Right kidney (tissue), 9 donors: ENCODE measurements around the gene LIN28A.
"Not testable (repeated sequence)": the region's sequence is repeated elsewhere in the genome, so short reads cannot be mapped to it uniquely, and the experiment has no call there.

Experiments
- DNase-seq: peaks from one replicate; pipeline ENCODE4 v3.0.0-alpha.2; 2016
- long read RNA-seq, 8 donors: transcript quantifications; one replicate each; lab custom pipeline, GENCODE V29; 2026

Gene LIN28A, protein sequence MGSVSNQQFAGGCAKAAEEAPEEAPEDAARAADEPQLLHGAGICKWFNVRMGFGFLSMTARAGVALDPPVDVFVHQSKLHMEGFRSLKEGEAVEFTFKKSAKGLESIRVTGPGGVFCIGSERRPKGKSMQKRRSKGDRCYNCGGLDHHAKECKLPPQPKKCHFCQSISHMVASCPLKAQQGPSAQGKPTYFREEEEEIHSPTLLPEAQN
- long read RNA-seq, donor 1, result 0 reads
- long read RNA-seq, donor 2, result 0 reads
- long read RNA-seq, donor 3, result 0 reads
- long read RNA-seq, donor 4, result 0 reads
- long read RNA-seq, donor 5, result 0 reads
- long read RNA-seq, donor 6, result 0 reads
- long read RNA-seq, donor 7, result 0 reads
- long read RNA-seq, donor 8, result 0 reads

DNA sequence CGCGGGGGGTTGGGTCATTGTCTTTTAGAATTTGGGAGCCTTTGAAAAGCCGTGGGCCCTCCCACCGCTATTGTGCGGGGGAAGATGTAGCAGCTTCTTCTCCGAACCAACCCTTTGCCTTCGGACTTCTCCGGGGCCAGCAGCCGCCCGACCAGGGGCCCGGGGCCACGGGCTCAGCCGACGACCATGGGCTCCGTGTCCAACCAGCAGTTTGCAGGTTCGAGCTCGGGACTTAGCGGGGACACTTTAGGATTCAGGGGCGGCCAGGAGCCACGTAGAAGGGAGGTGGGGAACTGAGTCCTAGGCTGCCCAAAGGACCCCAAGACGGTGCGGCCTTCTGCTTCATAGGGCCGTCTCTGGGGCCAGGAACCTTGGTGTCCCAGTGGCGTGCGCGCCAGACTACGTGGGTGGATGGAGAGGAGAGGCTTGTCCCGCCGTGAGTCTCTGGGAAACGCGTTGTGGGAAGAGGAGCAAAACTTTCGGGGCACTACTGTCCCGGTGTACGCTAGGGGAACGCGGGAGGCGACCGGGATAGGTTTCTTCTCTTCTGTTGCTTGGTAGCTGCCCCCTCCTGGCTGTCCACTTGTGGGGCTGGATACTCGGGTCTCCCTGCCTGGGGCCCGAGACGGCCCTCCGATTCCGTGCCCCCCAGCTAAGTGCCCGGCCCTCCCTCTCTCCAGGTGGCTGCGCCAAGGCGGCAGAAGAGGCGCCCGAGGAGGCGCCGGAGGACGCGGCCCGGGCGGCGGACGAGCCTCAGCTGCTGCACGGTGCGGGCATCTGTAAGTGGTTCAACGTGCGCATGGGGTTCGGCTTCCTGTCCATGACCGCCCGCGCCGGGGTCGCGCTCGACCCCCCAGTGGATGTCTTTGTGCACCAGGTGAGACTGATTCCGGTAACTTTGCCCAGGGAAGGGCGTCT, at the start of gene LIN28A:
Gene LIN28A (plus strand): TSS at position 112 of the 918 bp plus-strand sequence. CDS start 75 bp downstream, at position 187.
- DNase-seq, result no peak

DNA sequence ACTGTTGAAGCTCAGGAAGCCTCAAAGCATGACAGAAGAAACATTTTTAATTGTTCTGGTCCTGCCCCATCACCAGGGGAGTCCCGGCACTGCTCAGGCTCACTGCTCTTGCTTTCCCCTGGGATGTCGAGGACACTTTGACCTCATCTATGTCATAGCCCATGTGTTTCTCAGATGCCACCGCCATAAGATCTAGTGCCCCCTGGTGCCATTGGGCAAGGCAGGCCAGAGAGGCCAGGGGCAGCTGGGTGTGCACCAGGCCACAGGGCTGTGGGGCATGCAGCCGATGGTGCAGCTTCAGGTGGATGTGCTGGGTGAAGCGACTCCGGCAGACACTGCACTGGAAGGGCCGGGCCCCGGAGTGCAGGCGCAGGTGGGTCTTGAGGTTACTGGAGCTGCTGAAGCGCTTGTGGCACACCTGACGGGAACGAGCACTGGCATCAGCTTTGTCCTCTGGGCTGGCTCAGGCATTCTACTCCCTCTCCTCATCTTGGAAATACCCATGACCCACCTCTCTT, 49.0 kb upstream of the LIN28A start:
- DNase-seq, result no peak

DNA sequence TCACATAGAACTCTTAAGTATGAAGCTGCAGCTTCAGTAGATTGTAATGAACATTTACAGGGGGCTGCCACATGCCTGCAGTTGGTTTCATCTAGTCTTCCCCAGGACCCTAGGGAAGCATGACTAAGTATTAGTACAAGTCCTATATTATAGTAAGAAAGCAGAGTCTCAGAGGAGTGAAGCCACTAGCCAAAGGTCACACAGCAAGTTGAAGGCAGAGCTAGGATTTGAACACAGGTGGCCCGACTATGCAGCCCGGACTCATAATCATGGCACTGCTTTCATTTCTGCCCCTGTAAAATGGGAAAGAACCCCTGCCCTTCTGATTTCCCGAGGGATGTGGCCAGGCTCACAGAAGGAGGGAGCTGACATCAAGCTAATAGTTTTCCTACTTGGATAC, 48.3 kb upstream of the LIN28A start:
- DNase-seq, result no peak

DNA sequence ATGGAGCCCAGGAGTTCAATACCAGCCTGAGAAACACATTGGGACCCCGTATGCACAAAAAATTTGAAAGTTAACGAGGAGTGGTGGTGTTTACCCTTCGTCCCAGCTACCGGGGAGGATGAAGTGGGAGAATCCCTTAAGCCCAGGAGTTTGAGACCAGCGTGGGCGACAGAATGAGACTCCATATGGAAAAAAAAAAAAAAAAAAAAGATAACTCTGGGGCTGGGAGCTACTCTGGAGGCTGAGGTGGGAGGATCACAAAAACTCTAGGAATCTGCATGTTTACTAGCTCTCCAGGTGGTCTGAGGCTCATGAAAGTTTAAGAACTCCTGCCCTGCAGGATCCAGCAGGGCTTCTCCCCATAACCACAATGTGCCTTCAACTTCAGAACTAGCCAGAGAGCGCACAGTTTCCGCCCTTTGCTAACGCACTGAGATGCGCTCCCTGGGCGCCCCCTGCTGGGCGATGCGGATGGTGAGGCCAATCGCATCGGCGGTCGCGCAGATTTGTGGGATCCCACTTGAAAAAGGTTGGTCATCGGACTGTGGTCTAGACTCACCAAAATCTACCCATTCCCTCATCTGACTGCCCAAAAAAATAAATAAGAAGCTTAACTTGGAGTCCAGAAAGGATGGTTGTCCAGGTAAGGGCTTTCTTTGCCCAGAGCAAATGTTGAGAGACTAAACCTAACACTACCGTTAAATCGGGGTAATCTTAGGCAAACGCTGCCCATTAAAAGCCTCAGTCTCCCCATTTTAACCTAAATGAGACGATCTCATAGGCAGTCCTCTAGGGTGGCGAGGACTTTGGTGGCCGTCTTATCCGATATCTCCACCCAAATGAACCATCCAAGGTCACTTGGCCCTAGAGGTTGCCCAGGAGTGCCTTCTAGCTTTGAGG, 46.8 kb upstream of the LIN28A start:
- DNase-seq, result no peak

DNA sequence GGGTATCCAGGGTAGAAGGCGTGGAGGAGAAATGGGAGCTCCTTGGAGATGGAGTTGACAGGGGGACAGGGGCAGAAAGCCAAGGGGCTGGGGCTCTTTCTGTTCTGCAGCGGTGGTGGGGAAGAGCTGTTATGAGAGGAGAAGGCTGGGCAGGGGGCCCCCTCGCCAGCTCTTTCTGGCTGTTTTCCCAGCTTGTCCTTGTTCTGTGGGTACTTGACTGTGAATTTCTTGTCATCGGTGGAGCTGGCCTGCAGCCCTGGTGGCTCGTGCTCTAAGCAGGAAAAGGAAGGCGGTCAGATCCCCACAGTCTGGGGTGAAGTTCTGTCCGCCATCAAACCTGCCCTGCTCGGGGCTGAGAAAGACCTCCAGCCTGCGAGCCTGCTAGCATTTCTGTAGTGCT, 45.7 kb upstream of the LIN28A start:
- no peak for DNase-seq

- no peak for DNase-seq
Observed at GRCh38 chr1:26367441-26367840, 43.2 kb upstream of the LIN28A start.

DNA sequence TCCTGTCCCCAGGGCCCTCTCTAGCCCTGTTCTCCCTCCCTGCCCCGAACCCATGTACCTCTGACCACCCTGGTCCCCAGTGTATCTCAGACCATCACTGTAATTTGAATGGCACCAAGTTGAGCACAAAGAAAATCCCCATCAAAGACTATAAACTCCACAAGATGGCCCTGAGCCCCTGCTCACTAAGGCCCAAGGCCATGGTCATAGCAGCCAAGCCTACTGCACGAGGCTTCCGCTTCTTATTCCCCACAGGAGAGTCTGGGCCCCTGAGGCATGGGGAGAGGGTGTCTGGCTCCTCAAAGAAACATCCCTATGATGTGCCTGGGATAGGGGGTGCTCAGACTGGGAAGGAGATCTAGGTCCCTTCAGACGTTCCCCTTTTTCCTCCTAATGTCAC, 42.6 kb upstream of the LIN28A start:
- no peak for DNase-seq

DNA sequence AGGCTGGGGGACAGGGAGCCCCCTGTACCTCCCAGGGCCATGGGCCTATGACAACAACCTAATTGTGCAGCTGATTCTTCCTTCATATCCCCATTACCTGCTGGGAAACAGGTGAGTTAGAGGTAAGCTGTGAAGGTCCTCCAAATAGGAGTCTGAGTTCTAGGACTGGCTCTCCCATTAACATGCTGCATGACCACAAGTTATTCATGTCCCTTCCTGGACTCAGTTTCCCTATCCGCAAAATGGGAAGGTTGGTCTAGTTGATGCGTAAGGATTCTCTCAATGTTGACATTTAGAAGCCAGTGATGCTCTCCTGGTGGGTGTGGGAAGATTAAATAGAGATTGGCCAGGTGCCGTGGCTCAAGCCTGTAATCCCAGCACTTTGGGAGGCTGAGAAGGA, 42.1 kb upstream of the LIN28A start:
- DNase-seq, result no peak

GRCh38 chr1:26370591-26371382, 39.8 kb upstream of the LIN28A start:
- DNase-seq, result no peak

DNA sequence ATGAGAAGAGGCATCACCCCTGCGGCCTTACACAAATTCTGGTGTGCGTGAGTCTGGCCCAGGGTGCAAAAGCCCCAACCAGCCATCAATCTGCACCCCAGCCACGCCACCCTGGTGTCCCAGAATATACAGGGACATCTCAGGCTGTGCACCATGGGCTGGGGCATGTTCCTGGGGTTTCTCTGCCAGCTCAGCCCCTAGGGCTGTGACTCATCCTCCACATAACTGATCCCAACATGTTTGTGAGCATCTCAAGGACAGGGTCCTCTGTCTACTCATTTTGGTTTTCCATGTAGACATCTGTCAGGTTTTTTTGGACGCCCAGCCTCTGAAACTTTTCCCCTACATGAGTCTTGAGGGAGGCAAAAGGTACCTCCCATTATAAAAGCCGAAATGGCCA, 38.6 kb upstream of the LIN28A start:
- DNase-seq, result no peak

DNA sequence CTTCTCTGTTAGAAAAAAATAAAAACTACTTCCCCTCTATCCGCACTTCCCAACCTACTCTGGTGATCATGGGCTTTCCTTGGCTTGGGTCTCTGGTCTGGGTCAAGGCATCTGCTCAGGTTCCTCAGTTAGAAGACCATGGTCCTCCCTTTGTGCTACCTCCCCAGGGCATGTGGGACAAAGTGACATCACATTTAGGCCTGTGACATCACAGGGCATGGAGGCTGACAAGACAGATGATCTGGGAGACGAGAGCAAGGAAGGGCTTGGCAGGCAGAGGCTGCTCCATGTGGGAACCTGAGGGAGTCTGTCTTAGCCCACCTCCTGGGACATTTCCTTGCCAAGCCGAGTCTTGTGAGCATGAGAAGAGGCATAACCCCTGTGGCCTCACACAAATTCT, 38.0 kb upstream of the LIN28A start, which contains the start of gene ZNF683:
Gene ZNF683 (minus strand): TSS at position 140 of the 400 bp plus-strand sequence. CDS start 4,179 bp downstream, outside the sequence.
- DNase-seq, result not testable (repeated sequence)

- DNase-seq, result no peak
Observed at GRCh38 chr1:26373281-26373680, 37.3 kb upstream of the LIN28A start.

GRCh38 chr1:26373789-26374188, 36.8 kb upstream of the LIN28A start:
- DNase-seq, result no peak

- not testable (repeated sequence) for DNase-seq
Observed at GRCh38 chr1:26374361-26374760, 36.3 kb upstream of the LIN28A start.

GRCh38 chr1:26375081-26375480, 35.5 kb upstream of the LIN28A start:
- DNase-seq, result no peak

DNA sequence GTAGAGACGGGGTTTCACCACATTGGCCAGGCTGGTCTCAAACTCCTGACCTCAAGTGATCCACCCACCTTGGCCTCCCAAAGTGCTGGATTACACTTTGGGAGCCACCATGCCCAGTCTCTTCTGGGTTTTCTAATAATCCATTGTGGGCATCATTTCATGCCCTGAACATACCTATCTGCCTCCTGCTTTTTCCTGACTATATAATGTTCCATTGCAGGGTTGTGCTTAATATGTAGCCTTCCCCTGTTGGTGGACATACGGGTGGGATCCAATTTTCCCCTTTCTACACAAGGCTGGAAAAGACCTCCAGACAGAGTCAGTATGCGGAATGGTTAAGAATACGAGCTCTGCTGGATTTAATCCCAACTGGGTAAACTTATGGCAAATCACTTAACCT, 34.6 kb upstream of the LIN28A start:
- DNase-seq, result no peak

DNA sequence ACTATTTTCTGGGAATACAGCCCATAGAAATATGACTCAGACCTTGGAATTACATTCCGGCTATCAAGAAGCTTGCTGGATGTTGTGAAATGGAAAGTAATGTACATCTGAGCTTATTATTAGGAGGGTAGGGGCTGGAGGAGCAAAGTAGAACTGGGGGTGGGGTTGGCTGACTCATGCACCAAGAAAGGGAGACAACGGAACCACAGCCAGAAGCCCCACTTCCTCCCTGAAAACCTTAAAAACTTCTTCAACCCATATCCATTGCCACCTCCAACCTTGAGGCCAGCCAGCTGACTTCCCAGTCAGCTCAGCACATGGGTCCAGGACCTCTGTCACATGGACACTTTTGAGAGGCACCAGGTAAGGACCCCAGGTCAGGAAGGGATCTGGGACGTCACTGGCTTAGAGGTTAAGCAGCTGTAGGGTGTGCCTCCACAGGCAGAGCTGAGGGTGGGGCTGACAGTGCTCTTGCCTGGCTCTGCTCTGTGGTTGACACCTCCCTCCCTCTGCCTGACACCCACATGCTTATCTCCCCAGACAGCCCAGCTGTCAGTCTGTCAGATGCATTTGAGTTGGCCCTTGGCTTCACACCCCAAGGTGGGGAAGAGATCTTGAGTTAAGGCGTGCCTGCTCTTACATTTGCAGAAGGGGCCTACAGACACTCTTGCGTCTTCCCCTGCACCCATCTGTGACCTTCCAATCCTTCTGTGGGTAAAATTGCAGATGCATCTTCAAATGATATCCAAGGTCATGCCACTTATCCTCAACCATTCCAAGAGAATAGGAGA, 32.3 kb upstream of the LIN28A start:
- no peak for DNase-seq

- DNase-seq, result no peak
Observed at GRCh38 chr1:26378879-26379251, 31.8 kb upstream of the LIN28A start.

GRCh38 chr1:26384076-26384475, 26.5 kb upstream of the LIN28A start:
- DNase-seq, result no peak

- DNase-seq, result not testable (repeated sequence)
Observed at GRCh38 chr1:26385063-26385462, 25.6 kb upstream of the LIN28A start.
